Heart right ventricle (tissue), 16 donors: ENCODE measurements around the gene ECHDC3. TPM values are rescaled to one million over a fixed set of nuclear protein-coding genes. Genes with fewer than 3 reads are reported as not detected.

Source experiments
- ATAC-seq, 8 donors: fragments of 200-7000 bp; cut with Tn5 transposase; one replicate each; pipeline ENCODE4 v1.9.1; 2020; ENCODE audit warnings: mild to moderate bottlenecking in 8 of 8, moderate library complexity in 8 of 8, moderate number of reproducible peaks in 1 of 8
- DNase-seq, 2 donors: peaks; one replicate each; pipeline ENCODE4 v3.0.0-alpha.2; 2020
- H3K27ac ChIP-seq, 10 donors: fragments of 200-600 bp; sonication (generic) in 2 of 10; one replicate each; pipeline versions ENCODE4 v1.5.0 to v1.8.0; 2020 to 2022; ENCODE audit warnings: mild to moderate bottlenecking in 3 of 10
- H3K27me3 ChIP-seq, 7 donors: fragments of 200-600 bp; one replicate each; pipeline ENCODE4 v1.8.0; 2021 to 2022; ENCODE audit warnings: mild to moderate bottlenecking in 2 of 7
- H3K36me3 ChIP-seq, 9 donors: fragments of 200-600 bp; sonication (generic) in 1 of 9; one replicate each; pipeline versions ENCODE4 v1.5.0 to v1.8.0; 2020 to 2022; ENCODE audit warnings: mild to moderate bottlenecking in 2 of 9
- H3K4me1 ChIP-seq, 9 donors: fragments of 200-600 bp; sonication (generic) in 1 of 9; one replicate each; pipeline versions ENCODE4 v1.5.0 to v1.8.0; 2020 to 2022; ENCODE audit warnings: mild to moderate bottlenecking in 4 of 9
- H3K4me3 ChIP-seq, 10 donors: fragments of 200-600 bp; sonication (generic) in 2 of 10; one replicate each; pipeline versions ENCODE4 v1.5.0 to v1.8.0; 2020 to 2022; ENCODE audit warnings: mild to moderate bottlenecking in 7 of 10, moderate library complexity in 2 of 10
- H3K9me3 ChIP-seq, 11 donors: fragments of 200-600 bp in 10 of 11; sonication (generic) in 2 of 11; one replicate each; pipeline versions ENCODE4 v1.5.0 to v1.8.0; 2013 to 2022; ENCODE audit warnings: mild to moderate bottlenecking in 2 of 11, control low read depth in 1 of 11, moderate library complexity in 1 of 11
- CTCF ChIP-seq, 9 donors: fragments of 200-600 bp; sonication (generic) in 2 of 9; IDR thresholded peaks; one replicate each; pipeline versions ENCODE4 v1.5.0 to v1.8.0; 2021 to 2022; ENCODE audit warnings: antibody characterized with exemption in 9 of 9, mild to moderate bottlenecking in 5 of 9, moderate library complexity in 1 of 9
- WGBS, 2 donors: extraction: QIAGEN DNeasy Blood & Tissue Kit; methylation state at CpG; one replicate each; pipeline ENCODE4 v1.1.7; 2013; ENCODE audit warnings: inconsistent platforms in 1 of 2; 5-methylcytosine and 5-hydroxymethylcytosine counted together
- intact Hi-C, 10 donors: fragments of 100-400 bp; cut with DNase I; formaldehyde crosslinking; loops; one replicate each; pipeline versions ENCODE4 v1.11.1 to v1.14.2; 2022
- polyA plus RNA-seq, 2 donors: library from polyadenylated mRNA; stranded (reverse); fragments of 200-250 nt; gene quantifications; one replicate each; pipeline ENCODE4 v1.2.3, GENCODE V29; 2013
- total RNA-seq, 10 donors: library from RNA; stranded (reverse); fragmentation: NEBNext Ultra II Directional in 3 of 10; extraction: Animal tissue kit (Norgen Biotek cat#: 25700) in 3 of 10; gene quantifications; one replicate each; pipeline versions ENCODE4 v1.2.1 to v1.2.4, GENCODE V29; 2021 to 2023
- donor health status: Arrhythmogenic right ventricular cardiomyopathy.
- donor health status: ischemic (EF 13 %, LVEDD 7.1; RV severe dilation, severe dysfunction).
- donor health status: healthy with polysubstance abuse.
- donor health status: DM: no; HTN: yes; CAD: no.
- donor health status: DM: no; HTN: no; CAD: no.
- donor health status: ischemic (EF 25% LVEDD 6.9; RV normal size, moderate dysfunction).
- donor health status: ischemic (EF 25% LVEDD 5.7; RV mildly dilated, moderate dysfunction).
- donor health status: healthy.
- donor health status: DM: yes; HTN: yes; CAD: no.
- donor health status: Ischemic cardiomyopathy.
- donor health status: ischemic (EF 35%, LVEDD 5.7; RV mildly dilated, moderate dysfunction).
- donor health status: nonischemic (EF 11% LVEDD 7.7; RV severe dilation, severe dysfunction).
- donor health status: DM: yes; HTN: yes; CAD: no.
- donor health status: PGD.
- donor health status: ischemic (EF 29% LVEDD 5.4; RV normal size, mild dysfunction).
- donor health status: nonischemic (EF 23%, LVEDD 6.1; RV moderate dilation, normal function).

ECHDC3 gene
- total and polyA plus RNA-seq, 12 donors: 15.0 to 114 (median 57.1) TPM

GRCh38 chr10:11721806-11722205, 20.4 kb upstream of the ECHDC3 start:
- Histone ChIP-seq H3K36me3 (no peaks in the 10 kb centered on the region), H3K9me3 (peaks cover 0 to 7% (median 0%) of the 10 kb centered on the region in 11 donors), H3K27me3 (no peaks in the 10 kb centered on the region), H3K4me1 (peaks cover 0 to 14% (median 0%) of the 10 kb centered on the region in 9 donors), H3K27ac (no peak overlapping the region), H3K4me3 (no peak overlapping the region)
- intact Hi-C loops: loop anchor here in 3 of 10 donors (2.0 to 10.0 kb wide), 4 partner anchors 107 to 207 kb away; partner anchors contain the start of gene USP6NL (in 1 of the 3)
- 83 to 85% methylated on average over 3 of the region's 3 CpGs for WGBS, 2 donors
- TF ChIP-seq CTCF (IDR thresholded peaks at IDR 0.05): no peak
- no peak for ATAC-seq
- DNase-seq: no peak

- no peak overlapping the region for H3K27ac ChIP-seq
- H3K4me1 ChIP-seq: peaks cover 0 to 14% (median 0%) of the 10 kb centered on the region in 9 donors
- no peak for TF ChIP-seq CTCF (IDR thresholded peaks at IDR 0.05)
- H3K27me3 ChIP-seq: no peaks in the 10 kb centered on the region
- peaks cover 0 to 3% (median 0%) of the 10 kb centered on the region in 11 donors for H3K9me3 ChIP-seq
- no peaks in the 10 kb centered on the region for H3K36me3 ChIP-seq
- intact Hi-C loops: loop anchor here in 2 of 10 donors (5.0 to 10.0 kb wide), 2 partner anchors 109 to 206 kb away; partner anchors contain the start of gene USP6NL (in 1 of the 2)
- ATAC-seq (no peak), DNase-seq (no peak)
- no peak overlapping the region for H3K4me3 ChIP-seq
- WGBS, 2 donors: 93 to 95% methylated on average over 5 of the region's 5 CpGs
Measured at GRCh38 chr10:11723359-11723758, 18.8 kb upstream of the ECHDC3 start.

GRCh38 chr10:11724938-11725776, 17.0 kb upstream of the ECHDC3 start:
- Histone ChIP-seq H3K4me3 (no peak overlapping the region), H3K9me3 (peaks cover 0 to 6% (median 0%) of the 10 kb centered on the region in 11 donors), H3K4me1 (peaks cover 0 to 6% (median 0%) of the 10 kb centered on the region in 9 donors), H3K36me3 (no peaks in the 10 kb centered on the region), H3K27ac (no peak overlapping the region), H3K27me3 (no peaks in the 10 kb centered on the region)
- intact Hi-C loops: loop anchor here in 9 of 10 donors (1.0 to 10.0 kb wide), 4 partner anchors 110 to 210 kb away; partner anchors contain the start of gene USP6NL (in 1 of the 9)
- DNase-seq (peak in 1 of 2 donors; percentile 27), ATAC-seq (peak; percentile 62 to 86 (median 79))
- TF ChIP-seq CTCF (IDR thresholded peaks at IDR 0.05): peak; percentile 48 to 83 (median 74)
- 60 to 64% methylated on average over 20 of the region's 20 CpGs for WGBS, 2 donors

GRCh38 chr10:11725912-11726311, 16.3 kb upstream of the ECHDC3 start:
- peaks cover 0 to 8% (median 0%) of the 10 kb centered on the region in 11 donors for H3K9me3 ChIP-seq
- no peaks in the 10 kb centered on the region for H3K4me1 ChIP-seq
- H3K36me3 ChIP-seq: no peaks in the 10 kb centered on the region
- no peak overlapping the region for H3K27ac ChIP-seq
- ATAC-seq (no peak), DNase-seq (no peak)
- no peaks in the 10 kb centered on the region for H3K27me3 ChIP-seq
- TF ChIP-seq CTCF (IDR thresholded peaks at IDR 0.05): no peak
- 86 to 90% methylated on average over 10 of the region's 10 CpGs for WGBS, 2 donors
- intact Hi-C loops: loop anchor here in 8 of 10 donors (1.0 to 10.0 kb wide), 4 partner anchors 111 to 211 kb away; partner anchors contain the start of gene USP6NL (in 1 of the 8)
- no peak overlapping the region for H3K4me3 ChIP-seq
